GM21576 (cell line): ENCODE results near the gene CBFA2T2.
"Not testable (repeated sequence)": the region's sequence is repeated elsewhere in the genome, so short reads cannot be mapped to it uniquely, and the experiment has no call there.

Experiments used
- ATAC-seq: cut with Tn5 transposase; IDR thresholded peaks from one replicate; pipeline ENCODE4 v1.9.1; 2021; ENCODE audit warnings: mild to moderate bottlenecking, moderate library complexity; ENCODE audit not compliant: unreplicated experiment

The CBFA2T2 gene

GRCh38 chr20:33501000-33501399 lies 11.1 kb downstream of the CBFA2T2 start:
- ATAC-seq = no peak

- ATAC-seq = no peak
These were observed 13.7 kb downstream of the CBFA2T2 start for GRCh38 chr20:33503564-33503963.

GRCh38 chr20:33506576-33506975 lies 16.7 kb downstream of the CBFA2T2 start:
- ATAC-seq = no peak

- no peak for ATAC-seq
These were observed 17.6 kb downstream of the CBFA2T2 start for GRCh38 chr20:33507461-33507860.

GRCh38 chr20:33508015-33508414 lies 18.1 kb downstream of the CBFA2T2 start:
- ATAC-seq = not testable (repeated sequence)

- not testable (repeated sequence) for ATAC-seq
These were observed 19.2 kb downstream of the CBFA2T2 start for GRCh38 chr20:33509057-33509456.

- ATAC-seq = not testable (repeated sequence)
These were observed 22.0 kb downstream of the CBFA2T2 start for GRCh38 chr20:33511876-33512275.

- ATAC-seq = no peak
These were observed 25.8 kb downstream of the CBFA2T2 start for GRCh38 chr20:33515569-33516216.

GRCh38 chr20:33516882-33517281 lies 27.0 kb downstream of the CBFA2T2 start:
- ATAC-seq = no peak

GRCh38 chr20:33518071-33518470 lies 28.2 kb downstream of the CBFA2T2 start:
- no peak for ATAC-seq

GRCh38 chr20:33521461-33521860 lies 31.6 kb downstream of the CBFA2T2 start:
- ATAC-seq = no peak

- ATAC-seq = no peak
These were observed 32.4 kb downstream of the CBFA2T2 start for GRCh38 chr20:33522256-33522820.

GRCh38 chr20:33524261-33524660 lies 34.4 kb downstream of the CBFA2T2 start:
- no peak for ATAC-seq

GRCh38 chr20:33526769-33527168 lies 36.9 kb downstream of the CBFA2T2 start:
- no peak for ATAC-seq

- no peak for ATAC-seq
These were observed 41.4 kb downstream of the CBFA2T2 start for GRCh38 chr20:33531047-33531877.

GRCh38 chr20:33531885-33532284 lies 42.0 kb downstream of the CBFA2T2 start:
- no peak for ATAC-seq

- no peak for ATAC-seq
These were observed 43.0 kb downstream of the CBFA2T2 start for GRCh38 chr20:33532753-33533459.

GRCh38 chr20:33535717-33536116 lies 45.8 kb downstream of the CBFA2T2 start:
- ATAC-seq = not testable (repeated sequence)

- no peak for ATAC-seq
These were observed 47.7 kb downstream of the CBFA2T2 start for GRCh38 chr20:33537608-33538007.

- ATAC-seq = no peak
These were observed 49.2 kb downstream of the CBFA2T2 start for GRCh38 chr20:33539129-33539528.

GRCh38 chr20:33540427-33540826 lies 50.5 kb downstream of the CBFA2T2 start:
- ATAC-seq = no peak
